ENCODE data around the gene NECTIN3. TPM values are rescaled to one million over a fixed set of nuclear protein-coding genes. Genes with fewer than 3 reads are reported as not detected.

Gene NECTIN3
- total RNA-seq, 1 donor from 2014 or later: 20.4 TPM

DNA sequence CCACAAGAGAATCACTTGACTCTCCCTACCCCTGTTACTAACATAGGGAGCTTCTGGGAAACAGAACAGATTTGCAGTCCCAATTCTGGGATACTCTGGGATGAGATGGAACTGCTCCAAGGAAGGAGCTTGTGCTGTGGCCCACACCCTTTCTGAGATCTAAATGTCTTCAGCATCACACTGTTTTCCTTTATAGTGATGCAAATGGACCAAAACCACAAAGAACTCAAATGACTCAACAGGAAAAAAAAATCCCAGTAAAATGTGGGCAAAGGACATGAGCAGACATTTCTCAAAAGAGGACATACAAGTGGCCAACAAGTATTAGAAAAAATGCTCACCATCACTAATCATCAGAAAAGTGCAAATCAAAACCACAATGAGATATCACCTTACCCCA is 155.6 kb downstream of the NECTIN3 start:
- H3K36me3 ChIP-seq: no peaks in the 10 kb centered on the region
- no peak overlapping the region for H3K4me3 ChIP-seq
- DNase-seq (ENCODE audit: extremely low spot score in 2 of 2): no peak
- no peak overlapping the region for H3K27ac ChIP-seq
- no peaks in the 10 kb centered on the region for H3K27me3 ChIP-seq
- TF ChIP-seq POLR2A (IDR thresholded peaks at IDR 0.05) (no peak), POLR2AphosphoS5 (IDR thresholded peaks at IDR 0.05; ENCODE audit: insufficient read depth in 1 of 2, low read depth in 1 of 2) (no peak)
- TF ChIP-seq, protein P1, sequence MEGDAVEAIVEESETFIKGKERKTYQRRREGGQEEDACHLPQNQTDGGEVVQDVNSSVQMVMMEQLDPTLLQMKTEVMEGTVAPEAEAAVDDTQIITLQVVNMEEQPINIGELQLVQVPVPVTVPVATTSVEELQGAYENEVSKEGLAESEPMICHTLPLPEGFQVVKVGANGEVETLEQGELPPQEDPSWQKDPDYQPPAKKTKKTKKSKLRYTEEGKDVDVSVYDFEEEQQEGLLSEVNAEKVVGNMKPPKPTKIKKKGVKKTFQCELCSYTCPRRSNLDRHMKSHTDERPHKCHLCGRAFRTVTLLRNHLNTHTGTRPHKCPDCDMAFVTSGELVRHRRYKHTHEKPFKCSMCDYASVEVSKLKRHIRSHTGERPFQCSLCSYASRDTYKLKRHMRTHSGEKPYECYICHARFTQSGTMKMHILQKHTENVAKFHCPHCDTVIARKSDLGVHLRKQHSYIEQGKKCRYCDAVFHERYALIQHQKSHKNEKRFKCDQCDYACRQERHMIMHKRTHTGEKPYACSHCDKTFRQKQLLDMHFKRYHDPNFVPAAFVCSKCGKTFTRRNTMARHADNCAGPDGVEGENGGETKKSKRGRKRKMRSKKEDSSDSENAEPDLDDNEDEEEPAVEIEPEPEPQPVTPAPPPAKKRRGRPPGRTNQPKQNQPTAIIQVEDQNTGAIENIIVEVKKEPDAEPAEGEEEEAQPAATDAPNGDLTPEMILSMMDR (IDR thresholded peaks at IDR 0.05): no peak
- intact Hi-C loops (cut with DNase I): no loop called here
- H3K9me3 ChIP-seq: no peaks in the 10 kb centered on the region
- H3K4me1 ChIP-seq: no peaks in the 10 kb centered on the region

DNA sequence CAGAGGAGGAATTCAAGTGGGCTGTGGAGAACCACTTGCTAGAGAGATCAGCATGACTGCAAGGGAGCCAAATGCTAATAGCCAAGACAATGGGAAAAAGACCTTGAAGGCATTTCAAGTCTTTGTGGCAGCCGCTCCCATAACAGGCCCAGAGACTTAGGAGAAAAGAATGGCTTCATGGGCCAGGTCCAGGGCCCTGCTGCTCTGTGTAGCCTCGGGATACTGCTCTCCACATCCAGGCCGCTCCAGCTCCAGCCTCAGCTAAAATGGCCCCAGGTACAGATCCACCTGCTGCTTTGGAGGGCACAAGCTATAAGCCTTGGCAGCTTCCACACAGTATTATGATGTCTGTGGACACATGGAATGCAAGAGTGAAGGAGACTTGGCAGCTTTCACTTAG is 157.7 kb downstream of the NECTIN3 start:
- H3K36me3 ChIP-seq: no peaks in the 10 kb centered on the region
- no peaks in the 10 kb centered on the region for H3K9me3 ChIP-seq
- TF ChIP-seq POLR2A (IDR thresholded peaks at IDR 0.05) (no peak), POLR2AphosphoS5 (IDR thresholded peaks at IDR 0.05; ENCODE audit: insufficient read depth in 1 of 2, low read depth in 1 of 2) (no peak)
- TF ChIP-seq, protein P1 (IDR thresholded peaks at IDR 0.05): no peak
- no peaks in the 10 kb centered on the region for H3K4me1 ChIP-seq
- no peaks in the 10 kb centered on the region for H3K27me3 ChIP-seq
- H3K27ac ChIP-seq: no peak overlapping the region
- DNase-seq (ENCODE audit: extremely low spot score in 2 of 2): no peak
- intact Hi-C loops (cut with DNase I): no loop called here
- no peak overlapping the region for H3K4me3 ChIP-seq

DNA sequence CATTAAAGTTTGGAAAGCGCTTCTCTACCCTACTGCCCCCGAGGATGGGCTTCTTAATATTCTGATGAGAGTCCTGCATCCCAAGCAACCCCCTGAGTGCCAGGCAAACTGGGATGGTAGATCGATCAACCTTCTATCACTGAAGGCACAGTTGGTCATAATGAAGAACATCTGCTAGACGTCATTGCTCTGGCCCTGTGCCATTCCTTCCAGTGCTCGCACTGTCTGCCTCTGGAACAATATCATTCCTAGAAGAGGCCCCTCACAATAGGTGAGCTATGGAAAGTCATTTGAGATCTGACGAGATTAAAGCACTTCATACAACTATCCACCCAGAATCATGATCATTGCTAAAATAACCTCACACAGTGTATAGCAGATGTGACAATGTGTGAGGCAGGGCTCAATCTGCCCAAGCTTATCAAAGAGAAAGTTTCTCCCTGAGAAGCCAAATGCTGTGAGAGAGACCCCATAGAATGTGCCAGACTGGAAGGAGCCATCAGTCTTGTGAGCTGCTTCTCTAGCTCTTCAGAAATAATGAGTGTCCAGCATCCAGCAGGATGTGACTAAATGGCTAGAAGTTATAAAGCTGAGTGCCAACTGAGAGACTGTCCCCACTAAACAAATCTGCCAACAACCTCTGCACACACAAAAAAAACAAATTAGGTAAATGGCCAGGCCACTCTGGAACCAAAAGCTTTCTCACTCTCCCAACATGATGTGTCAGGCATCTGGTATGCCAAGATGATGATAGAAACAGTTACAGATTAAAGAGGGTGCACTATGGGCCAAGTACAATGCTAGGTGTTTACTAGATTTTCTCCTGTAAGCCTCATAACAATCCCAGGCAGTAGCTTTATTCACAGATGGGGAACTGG is 165.5 kb downstream of the NECTIN3 start:
- no peaks in the 10 kb centered on the region for H3K27me3 ChIP-seq
- DNase-seq (ENCODE audit: extremely low spot score in 2 of 2): no peak
- intact Hi-C loops (cut with DNase I): no loop called here

DNA sequence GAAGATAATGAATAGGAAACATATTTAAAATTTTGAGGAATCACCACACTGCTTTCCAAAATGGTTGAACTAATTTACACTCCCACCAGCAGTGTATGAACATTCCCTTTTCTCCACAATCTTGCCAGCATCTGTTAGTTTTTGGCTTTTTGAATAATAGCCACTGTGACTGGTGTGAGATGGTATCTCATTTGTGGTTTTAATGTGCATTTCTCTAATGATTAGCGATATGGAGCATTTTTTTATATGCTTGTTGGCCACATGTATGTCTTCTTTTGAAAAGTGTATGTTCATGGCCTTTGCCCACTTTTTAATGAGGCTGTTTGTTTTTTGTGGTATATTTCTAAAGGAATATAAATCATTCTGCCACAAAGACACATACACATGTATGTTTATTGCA is 166.3 kb downstream of the NECTIN3 start:
- no peak for DNase-seq (ENCODE audit: extremely low spot score in 2 of 2)
- Histone ChIP-seq H3K27me3 (no peaks in the 10 kb centered on the region), H3K4me1 (no peaks in the 10 kb centered on the region), H3K27ac (no peak overlapping the region), H3K4me3 (no peak overlapping the region), H3K9me3 (no peaks in the 10 kb centered on the region), H3K36me3 (no peaks in the 10 kb centered on the region)
- TF ChIP-seq, protein P1 (IDR thresholded peaks at IDR 0.05): no peak
- TF ChIP-seq POLR2AphosphoS5 (IDR thresholded peaks at IDR 0.05; ENCODE audit: insufficient read depth in 1 of 2, low read depth in 1 of 2) (no peak), POLR2A (IDR thresholded peaks at IDR 0.05) (no peak)
- intact Hi-C loops (cut with DNase I): no loop called here

More for the DNA sequence above, 165.5 kb downstream of the NECTIN3 start:
- TF ChIP-seq, protein P1 (IDR thresholded peaks at IDR 0.05): no peak
- TF ChIP-seq POLR2AphosphoS5 (IDR thresholded peaks at IDR 0.05; ENCODE audit: insufficient read depth in 1 of 2, low read depth in 1 of 2) (no peak), POLR2A (IDR thresholded peaks at IDR 0.05) (no peak)
- Histone ChIP-seq H3K36me3 (no peaks in the 10 kb centered on the region), H3K4me1 (no peaks in the 10 kb centered on the region), H3K4me3 (no peak overlapping the region), H3K27ac (no peak overlapping the region), H3K9me3 (no peaks in the 10 kb centered on the region)

DNA sequence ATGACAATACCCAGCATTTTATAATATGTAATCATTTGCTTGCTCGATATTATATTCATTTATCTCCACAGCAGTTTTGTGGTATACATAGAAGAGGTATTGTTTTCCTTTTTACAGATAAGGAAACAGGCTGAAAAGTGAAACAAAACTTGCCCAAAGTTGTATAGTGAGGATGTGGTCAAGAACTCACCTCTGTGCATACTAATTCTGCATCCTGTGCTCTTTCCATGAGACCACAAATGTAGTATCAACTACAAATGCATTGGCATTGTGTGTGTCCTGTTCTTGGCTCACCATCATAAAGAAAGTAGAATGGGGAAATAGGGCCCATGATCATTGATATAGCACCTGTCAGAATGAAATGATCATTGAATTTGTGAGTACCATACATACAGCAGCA is 167.3 kb downstream of the NECTIN3 start:
- no peak for TF ChIP-seq POLR2AphosphoS5 (IDR thresholded peaks at IDR 0.05; ENCODE audit: insufficient read depth in 1 of 2, low read depth in 1 of 2)
- TF ChIP-seq POLR2A (IDR thresholded peaks at IDR 0.05): no peak
- TF ChIP-seq, protein P1 (IDR thresholded peaks at IDR 0.05): no peak
- H3K4me1 ChIP-seq: no peaks in the 10 kb centered on the region
- intact Hi-C loops (cut with DNase I): no loop called here
- H3K4me3 ChIP-seq: no peak overlapping the region
- no peak for DNase-seq (ENCODE audit: extremely low spot score in 2 of 2)
- no peak overlapping the region for H3K27ac ChIP-seq
- no peaks in the 10 kb centered on the region for H3K27me3 ChIP-seq
- no peaks in the 10 kb centered on the region for H3K36me3 ChIP-seq
- no peaks in the 10 kb centered on the region for H3K9me3 ChIP-seq
